ENCODE measurements around the gene RIOK2. TPM values are rescaled to one million over a fixed set of nuclear protein-coding genes. Genes with fewer than 3 reads are reported as not detected.

Gene RIOK2
- total RNA-seq, 1 donor from 2014 or later: 34.9 TPM

- no peaks in the 10 kb centered on the region for H3K4me1 Mint-ChIP-seq (ENCODE audit: low read depth, unreplicated experiment)
- no peaks in the 10 kb centered on the region for H3K9me3 Mint-ChIP-seq (ENCODE audit: unreplicated experiment)
- H3K4me3 Mint-ChIP-seq (ENCODE audit: unreplicated experiment): no peak overlapping the region
- H3K27ac Mint-ChIP-seq (ENCODE audit: unreplicated experiment): no peak overlapping the region
- DNase-seq: no peak
- H3K27me3 Mint-ChIP-seq (ENCODE audit: unreplicated experiment): no peaks in the 10 kb centered on the region
- H3K36me3 Mint-ChIP-seq (ENCODE audit: unreplicated experiment): no peaks in the 10 kb centered on the region
- TF ChIP-seq CTCF (IDR thresholded peaks at IDR 0.05; ENCODE audit: partially characterized antibody, unreplicated experiment): no peak
These were observed 51.1 kb downstream of the RIOK2 start for GRCh38 chr5:97131921-97132320.

- H3K4me1 Mint-ChIP-seq (ENCODE audit: low read depth, unreplicated experiment): no peaks in the 10 kb centered on the region
- no peaks in the 10 kb centered on the region for H3K36me3 Mint-ChIP-seq (ENCODE audit: unreplicated experiment)
- TF ChIP-seq CTCF (IDR thresholded peaks at IDR 0.05; ENCODE audit: partially characterized antibody, unreplicated experiment): no peak
- H3K4me3 Mint-ChIP-seq (ENCODE audit: unreplicated experiment): no peak overlapping the region
- H3K27ac Mint-ChIP-seq (ENCODE audit: unreplicated experiment): no peak overlapping the region
- no peak for DNase-seq
- no peaks in the 10 kb centered on the region for H3K27me3 Mint-ChIP-seq (ENCODE audit: unreplicated experiment)
- no peaks in the 10 kb centered on the region for H3K9me3 Mint-ChIP-seq (ENCODE audit: unreplicated experiment)
These were observed 51.8 kb downstream of the RIOK2 start for GRCh38 chr5:97131139-97131710.

- no peak overlapping the region for H3K27ac Mint-ChIP-seq (ENCODE audit: unreplicated experiment)
- no peak overlapping the region for H3K4me3 Mint-ChIP-seq (ENCODE audit: unreplicated experiment)
- DNase-seq: no peak
- no peaks in the 10 kb centered on the region for H3K27me3 Mint-ChIP-seq (ENCODE audit: unreplicated experiment)
- H3K36me3 Mint-ChIP-seq (ENCODE audit: unreplicated experiment): no peaks in the 10 kb centered on the region
- H3K9me3 Mint-ChIP-seq (ENCODE audit: unreplicated experiment): no peaks in the 10 kb centered on the region
- no peaks in the 10 kb centered on the region for H3K4me1 Mint-ChIP-seq (ENCODE audit: low read depth, unreplicated experiment)
- TF ChIP-seq CTCF (IDR thresholded peaks at IDR 0.05; ENCODE audit: partially characterized antibody, unreplicated experiment): no peak
These were observed 55.3 kb downstream of the RIOK2 start for GRCh38 chr5:97127727-97128126.

- TF ChIP-seq CTCF (IDR thresholded peaks at IDR 0.05; ENCODE audit: partially characterized antibody, unreplicated experiment): no peak
- Mint-ChIP-seq H3K27me3 (ENCODE audit: unreplicated experiment) (no peaks in the 10 kb centered on the region), H3K4me3 (ENCODE audit: unreplicated experiment) (no peak overlapping the region), H3K9me3 (ENCODE audit: unreplicated experiment) (no peaks in the 10 kb centered on the region), H3K4me1 (ENCODE audit: low read depth, unreplicated experiment) (no peaks in the 10 kb centered on the region), H3K27ac (ENCODE audit: unreplicated experiment) (no peak overlapping the region), H3K36me3 (ENCODE audit: unreplicated experiment) (no peaks in the 10 kb centered on the region)
- DNase-seq: no peak
These were observed 57.8 kb downstream of the RIOK2 start for GRCh38 chr5:97125125-97125683.

- H3K9me3 Mint-ChIP-seq (ENCODE audit: unreplicated experiment): no peaks in the 10 kb centered on the region
- no peaks in the 10 kb centered on the region for H3K36me3 Mint-ChIP-seq (ENCODE audit: unreplicated experiment)
- no peak for DNase-seq
- no peaks in the 10 kb centered on the region for H3K27me3 Mint-ChIP-seq (ENCODE audit: unreplicated experiment)
- no peak for TF ChIP-seq CTCF (IDR thresholded peaks at IDR 0.05; ENCODE audit: partially characterized antibody, unreplicated experiment)
- H3K27ac Mint-ChIP-seq (ENCODE audit: unreplicated experiment): no peak overlapping the region
- H3K4me3 Mint-ChIP-seq (ENCODE audit: unreplicated experiment): no peak overlapping the region
- H3K4me1 Mint-ChIP-seq (ENCODE audit: low read depth, unreplicated experiment): no peaks in the 10 kb centered on the region
These were observed 58.7 kb downstream of the RIOK2 start for GRCh38 chr5:97124335-97124734.

All from glutamatergic neuron (in vitro differentiated cells).